ENCODE data around the gene MAD2L1BP. TPM values are rescaled to one million over a fixed set of nuclear protein-coding genes. Genes with fewer than 3 reads are reported as not detected.

Gene MAD2L1BP
- total RNA-seq, 1 experiment from 2014 or later, result 46.3 TPM

DNA sequence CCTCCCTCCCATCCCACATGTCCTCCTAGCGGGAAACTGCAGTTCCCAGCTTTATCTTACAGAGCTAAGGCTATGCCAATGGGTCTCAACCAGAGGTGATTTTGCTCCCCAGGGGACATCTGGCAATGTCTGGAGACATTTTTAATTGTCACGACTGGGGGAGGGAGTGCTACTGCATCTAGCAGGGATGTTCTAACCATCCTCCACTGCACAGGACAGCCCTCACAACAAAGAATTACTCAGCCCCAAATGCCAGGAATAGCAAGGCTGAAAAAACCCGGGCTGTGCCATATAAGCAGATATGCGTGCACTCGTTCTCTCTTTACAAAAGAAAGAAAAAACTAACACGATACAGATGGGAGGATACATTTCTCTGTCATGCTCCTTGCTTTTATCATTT, 43.4 kb downstream of the MAD2L1BP start:
- no peak overlapping the region for H3K9ac ChIP-seq (ENCODE audit: extremely low read depth, insufficient read length, low read length)
- H3K23ac ChIP-seq (ENCODE audit: insufficient read length, low read depth, low read length), result no peak overlapping the region
- H2BK15ac ChIP-seq (ENCODE audit: low read depth, low read length), result no peak overlapping the region
- no peak for TF ChIP-seq CTCF (conservative IDR thresholded peaks at IDR 0.05)
- no peaks in the 10 kb centered on the region; the same call in 1 of the 2 replicates for H3K27me3 ChIP-seq (ENCODE audit: insufficient read depth, low read length)
- H3K4ac ChIP-seq (ENCODE audit: low read depth, low read length), result no peak overlapping the region
- H4K20me1 ChIP-seq (ENCODE audit: control insufficient read depth, insufficient read depth, insufficient read length), result no peaks in the 10 kb centered on the region
- no peak overlapping the region for H2BK5ac ChIP-seq (ENCODE audit: insufficient read length, low read length)
- no peak for DNase-seq
- Mint-ChIP-seq H3K36me3 (ENCODE audit: insufficient read depth in 1 of 3, low read depth in 3 of 3) (peaks cover 35 to 64% (median 40%) of the 10 kb centered on the region in 3 experiments; a peak in 6 of 7 replicates), H3K4me1 (peaks cover 9% of the 10 kb centered on the region in 2 experiments), H3K4me3 (no peak overlapping the region), H3K27me3 (ENCODE audit: low read depth) (no peaks in the 10 kb centered on the region), H3K9me3 (no peaks in the 10 kb centered on the region), H3K27ac (no peak overlapping the region)
- H3K4me1 ChIP-seq (ENCODE audit: insufficient read depth, low read length), result no peaks in the 10 kb centered on the region
- peaks cover 3% of the 10 kb centered on the region; the same call in 1 of the 2 replicates for H3K79me2 ChIP-seq (ENCODE audit: insufficient read depth, low read length)
- no peak overlapping the region for H4K91ac ChIP-seq (ENCODE audit: insufficient read length, low read depth, low read length)
- peaks cover 2% of the 10 kb centered on the region for H3K79me1 ChIP-seq (ENCODE audit: insufficient read depth, low read depth, low read length, poor library complexity, severe bottlenecking)
- no peak overlapping the region for H3K14ac ChIP-seq (ENCODE audit: insufficient read depth, low read length)
- H3K27ac ChIP-seq (ENCODE audit: insufficient read length, low read depth, low read length), result no peak overlapping the region
- no peak overlapping the region for H3K18ac ChIP-seq (ENCODE audit: insufficient read length, low read depth, low read length)
- no peak overlapping the region for H4K8ac ChIP-seq (replicated peaks; ENCODE audit: insufficient read length, low read depth, low read length)
- no peak overlapping the region for H3K4me2 ChIP-seq (ENCODE audit: insufficient read depth, insufficient read length, low read length)
- H4K5ac ChIP-seq (ENCODE audit: insufficient read length, low read depth, low read length), result no peak overlapping the region
- no peak overlapping the region for H2BK12ac ChIP-seq (ENCODE audit: insufficient read length, low read depth, low read length)
- H2BK20ac ChIP-seq (ENCODE audit: low read depth, low read length, poor library complexity, severe bottlenecking), result no peak overlapping the region
- H2AFZ ChIP-seq (ENCODE audit: low read length), result no peak overlapping the region
- H2BK120ac ChIP-seq (ENCODE audit: low read depth, low read length, poor library complexity, severe bottlenecking), result no peak overlapping the region
- no peak overlapping the region for H2AK5ac ChIP-seq (ENCODE audit: insufficient read length, low read length)
- no peak overlapping the region for H3K56ac ChIP-seq (ENCODE audit: insufficient read length, low read depth, low read length)
- H3K23me2 ChIP-seq (ENCODE audit: insufficient read length, low read depth, low read length, poor library complexity, severe bottlenecking), result no peaks in the 10 kb centered on the region
- no peak overlapping the region for H3T11ph ChIP-seq (ENCODE audit: low read length)
- no CpG with 5 or more reads among the region's 6 CpGs for WGBS (ENCODE audit: extremely low coverage, insufficient read length, low lambda C conversion rate)
- no peaks in the 10 kb centered on the region for H3K9me3 ChIP-seq (ENCODE audit: control insufficient read depth, low read depth, low read length)
